Hepatocyte (in vitro differentiated cells): ENCODE data around the gene KLHL21.

ENCODE experiments used
- CTCF ChIP-seq: fragments of 200-600 bp; sonication (generic); IDR thresholded peaks from 2 replicates; pipeline ENCODE4 v1.5.1; 2016; ENCODE audit warnings: antibody characterized with exemption, mild to moderate bottlenecking; ENCODE audit not compliant: poor library complexity
- EZH2 ChIP-seq: fragments of 200-600 bp; sonication (generic); IDR thresholded peaks from 2 replicates; pipeline ENCODE4 v1.6.1; 2016; ENCODE audit warnings: antibody characterized with exemption, mild to moderate bottlenecking, borderline replicate concordance
- EZH2phosphoT487 ChIP-seq: fragments of 200-600 bp; sonication (generic); IDR thresholded peaks from one replicate; pipeline ENCODE4 v1.6.1; 2018; ENCODE audit warnings: antibody characterized with exemption, mild to moderate bottlenecking, low read depth, moderate library complexity; ENCODE audit not compliant: unreplicated experiment, severe bottlenecking

GRCh38 chr1:6627031-6627430 is 24.4 kb upstream of the KLHL21 start:
- no peak for TF ChIP-seq CTCF
- no peak for TF ChIP-seq EZH2phosphoT487
- no peak for TF ChIP-seq EZH2
